ENCODE measurements around the gene MMS22L.

Gene MMS22L

GRCh38 chr6:97282726-97283617 is at the start of gene MMS22L:
Gene MMS22L, minus strand, starts transcription at chr6:97283216. Its CDS starts 739 bp downstream, at chr6:97282477.
- no peak for DNase-seq

GRCh38 chr6:97322811-97323210 is 39.8 kb upstream of the MMS22L start:
- no peak for DNase-seq

GRCh38 chr6:97322226-97322625 is 39.2 kb upstream of the MMS22L start:
- DNase-seq: no peak

- no peak for DNase-seq
Measured at GRCh38 chr6:97316978-97317377, 34.0 kb upstream of the MMS22L start.

- no peak for DNase-seq
Measured at GRCh38 chr6:97312241-97312640, 29.2 kb upstream of the MMS22L start.

- DNase-seq: no peak
Measured at GRCh38 chr6:97306544-97307320, 23.7 kb upstream of the MMS22L start.

- DNase-seq: no peak
Measured at GRCh38 chr6:97305414-97306066, 22.5 kb upstream of the MMS22L start.

- DNase-seq: no peak
Measured at GRCh38 chr6:97304701-97305100, 21.7 kb upstream of the MMS22L start.

GRCh38 chr6:97294451-97294850 is 11.4 kb upstream of the MMS22L start:
- DNase-seq: no peak

GRCh38 chr6:97293198-97293696 is 10.2 kb upstream of the MMS22L start:
- no peak for DNase-seq

- DNase-seq: no peak
Measured at GRCh38 chr6:97292671-97293070, 9.7 kb upstream of the MMS22L start.

GRCh38 chr6:97291896-97292295 is 8.9 kb upstream of the MMS22L start:
- DNase-seq: no peak

- DNase-seq: no peak
Measured at GRCh38 chr6:97289332-97289731, 6.3 kb upstream of the MMS22L start.

- DNase-seq: no peak
Measured at GRCh38 chr6:97288188-97288587, 5.2 kb upstream of the MMS22L start.

- DNase-seq: no peak
Measured at GRCh38 chr6:97282238-97282725, 734 bp downstream of the MMS22L start.

- DNase-seq: no peak
Measured at GRCh38 chr6:97280766-97281165, 2.2 kb downstream of the MMS22L start.

GRCh38 chr6:97275804-97276203 is 7.2 kb downstream of the MMS22L start:
- no peak for DNase-seq

GRCh38 chr6:97269821-97270220 is 13.2 kb downstream of the MMS22L start:
- DNase-seq: no peak

GRCh38 chr6:97262676-97263075 is 20.3 kb downstream of the MMS22L start:
- DNase-seq: no peak

GRCh38 chr6:97246842-97247241 is 36.2 kb downstream of the MMS22L start:
- DNase-seq: no peak

- no peak for DNase-seq
Measured at GRCh38 chr6:97240222-97240621, 42.8 kb downstream of the MMS22L start.

GRCh38 chr6:97231911-97232310 is 51.1 kb downstream of the MMS22L start:
- DNase-seq: no peak

GRCh38 chr6:97222903-97223302 is 60.1 kb downstream of the MMS22L start:
- DNase-seq: no peak
